ENCODE results near the gene INIP. TPM values are rescaled to one million over a fixed set of nuclear protein-coding genes. Genes with fewer than 3 reads are reported as not detected.

Gene INIP
- total and polyA plus RNA-seq, 2 of the 13 experiments (the other 11 are each of a cell fraction or from before 2014, with no cell fraction given): 13.6 to 28.6 TPM

DNA sequence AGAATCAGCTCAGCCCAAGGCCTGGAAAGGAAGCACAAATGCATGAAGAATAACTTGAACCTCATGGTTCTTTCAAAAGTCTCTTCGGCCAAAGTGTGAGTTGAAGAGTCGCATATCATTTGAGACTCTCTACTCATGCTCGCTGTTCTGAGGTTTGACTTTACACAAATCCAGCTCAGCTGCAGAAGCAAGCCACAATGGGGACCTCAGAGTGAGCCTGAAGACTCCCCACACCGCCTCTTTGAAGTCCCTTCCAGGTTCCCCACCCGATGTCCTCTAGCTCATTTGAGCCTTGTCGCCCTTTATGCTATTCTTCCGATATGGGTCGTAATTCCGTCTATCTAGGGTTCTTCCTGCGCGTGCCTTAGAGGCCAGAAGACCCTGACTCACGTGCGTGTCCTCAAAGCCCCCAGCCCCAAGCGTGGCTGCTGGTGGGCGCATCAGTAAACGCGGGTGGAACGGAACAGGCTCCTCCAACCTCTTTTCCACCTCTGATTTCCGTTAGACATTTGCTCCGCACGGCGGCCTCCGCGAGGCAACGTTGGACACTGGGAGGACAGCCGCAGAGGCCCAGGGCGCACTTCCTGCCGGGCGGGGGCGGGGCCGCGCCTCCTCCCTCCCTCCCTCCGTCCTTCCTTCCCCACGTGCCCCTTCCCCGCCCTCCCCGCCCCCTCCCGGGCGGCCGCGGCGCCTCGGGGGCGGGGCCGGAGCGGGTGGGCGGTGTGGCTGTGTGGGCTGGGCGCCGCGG is 32.3 kb upstream of the INIP start, which contains the start of gene SNX30 (continued):
- TF ChIP-seq, protein P1, sequence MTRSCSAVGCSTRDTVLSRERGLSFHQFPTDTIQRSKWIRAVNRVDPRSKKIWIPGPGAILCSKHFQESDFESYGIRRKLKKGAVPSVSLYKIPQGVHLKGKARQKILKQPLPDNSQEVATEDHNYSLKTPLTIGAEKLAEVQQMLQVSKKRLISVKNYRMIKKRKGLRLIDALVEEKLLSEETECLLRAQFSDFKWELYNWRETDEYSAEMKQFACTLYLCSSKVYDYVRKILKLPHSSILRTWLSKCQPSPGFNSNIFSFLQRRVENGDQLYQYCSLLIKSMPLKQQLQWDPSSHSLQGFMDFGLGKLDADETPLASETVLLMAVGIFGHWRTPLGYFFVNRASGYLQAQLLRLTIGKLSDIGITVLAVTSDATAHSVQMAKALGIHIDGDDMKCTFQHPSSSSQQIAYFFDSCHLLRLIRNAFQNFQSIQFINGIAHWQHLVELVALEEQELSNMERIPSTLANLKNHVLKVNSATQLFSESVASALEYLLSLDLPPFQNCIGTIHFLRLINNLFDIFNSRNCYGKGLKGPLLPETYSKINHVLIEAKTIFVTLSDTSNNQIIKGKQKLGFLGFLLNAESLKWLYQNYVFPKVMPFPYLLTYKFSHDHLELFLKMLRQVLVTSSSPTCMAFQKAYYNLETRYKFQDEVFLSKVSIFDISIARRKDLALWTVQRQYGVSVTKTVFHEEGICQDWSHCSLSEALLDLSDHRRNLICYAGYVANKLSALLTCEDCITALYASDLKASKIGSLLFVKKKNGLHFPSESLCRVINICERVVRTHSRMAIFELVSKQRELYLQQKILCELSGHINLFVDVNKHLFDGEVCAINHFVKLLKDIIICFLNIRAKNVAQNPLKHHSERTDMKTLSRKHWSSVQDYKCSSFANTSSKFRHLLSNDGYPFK (CRISPR knock-in tag; IDR thresholded peaks at IDR 0.05; ENCODE audit: borderline replicate concordance): no peak; the same call in 1 of the 2 replicates
- TF ChIP-seq XRCC5 (optimal IDR thresholded peaks at IDR 0.05; ENCODE audit: low read length) (peak; percentile 59), RBFOX2 (IDR thresholded peaks at IDR 0.05; ENCODE audit: low read depth, low read length) (peak; percentile 84), NFRKB (IDR thresholded peaks at IDR 0.05) (no peak), SMAD9 (CRISPR knock-in tag; IDR thresholded peaks at IDR 0.05) (no peak), KLF15 (CRISPR knock-in tag; IDR thresholded peaks at IDR 0.05; ENCODE audit: borderline replicate concordance) (no peak), ZNF331 (CRISPR knock-in tag; IDR thresholded peaks at IDR 0.05) (peak; percentile 89), SUZ12 (IDR thresholded peaks at IDR 0.05; ENCODE audit: low read depth, low read length) (no peak), ZNF143 (CRISPR knock-in tag; IDR thresholded peaks at IDR 0.05) (peak; percentile 51), WIZ (CRISPR knock-in tag; IDR thresholded peaks at IDR 0.05) (no peak), ZNF253 (CRISPR knock-in tag; IDR thresholded peaks at IDR 0.05; ENCODE audit: borderline replicate concordance) (no peak; the same call in 1 of the 2 replicates), ZFP82 (CRISPR knock-in tag; IDR thresholded peaks at IDR 0.05; ENCODE audit: borderline replicate concordance) (0 out of 2 replicates have a peak, but pooled peaks have one; percentile 55), ZEB1 (IDR thresholded peaks at IDR 0.05; ENCODE audit: insufficient replicate concordance, low read depth) (no peak), ZNF652 (CRISPR knock-in tag; IDR thresholded peaks at IDR 0.05; ENCODE audit: borderline replicate concordance, low read depth) (no peak), ZBTB20 (CRISPR knock-in tag; IDR thresholded peaks at IDR 0.05; ENCODE audit: borderline replicate concordance, low read depth) (no peak), ZNF816 (CRISPR knock-in tag; IDR thresholded peaks at IDR 0.05; ENCODE audit: borderline replicate concordance) (no peak; the same call in 1 of the 2 replicates), IRX3 (CRISPR knock-in tag; IDR thresholded peaks at IDR 0.05; ENCODE audit: borderline replicate concordance, low read depth) (no peak), SP2 (CRISPR knock-in tag; IDR thresholded peaks at IDR 0.05) (peak; percentile 30; the same call in 1 of the 2 replicates), CEBPG (CRISPR knock-in tag; IDR thresholded peaks at IDR 0.05) (0 out of 2 replicates have a peak, but pooled peaks have one; percentile 30), IRF2 (CRISPR knock-in tag; IDR thresholded peaks at IDR 0.05) (peak; percentile 55; the same call in 1 of the 2 replicates), DR1 (CRISPR knock-in tag; IDR thresholded peaks at IDR 0.05) (0 out of 2 replicates have a peak, but pooled peaks have one; percentile 25), ZNF766 (CRISPR knock-in tag; IDR thresholded peaks at IDR 0.05; ENCODE audit: borderline replicate concordance) (no peak; the same call in 1 of the 2 replicates), YEATS4 (CRISPR knock-in tag; IDR thresholded peaks at IDR 0.05; ENCODE audit: borderline replicate concordance) (peak; percentile 41), ERF (CRISPR knock-in tag; IDR thresholded peaks at IDR 0.05) (peak; percentile 40; the same call in 1 of the 2 replicates)
- TF ChIP-seq, protein P2, sequence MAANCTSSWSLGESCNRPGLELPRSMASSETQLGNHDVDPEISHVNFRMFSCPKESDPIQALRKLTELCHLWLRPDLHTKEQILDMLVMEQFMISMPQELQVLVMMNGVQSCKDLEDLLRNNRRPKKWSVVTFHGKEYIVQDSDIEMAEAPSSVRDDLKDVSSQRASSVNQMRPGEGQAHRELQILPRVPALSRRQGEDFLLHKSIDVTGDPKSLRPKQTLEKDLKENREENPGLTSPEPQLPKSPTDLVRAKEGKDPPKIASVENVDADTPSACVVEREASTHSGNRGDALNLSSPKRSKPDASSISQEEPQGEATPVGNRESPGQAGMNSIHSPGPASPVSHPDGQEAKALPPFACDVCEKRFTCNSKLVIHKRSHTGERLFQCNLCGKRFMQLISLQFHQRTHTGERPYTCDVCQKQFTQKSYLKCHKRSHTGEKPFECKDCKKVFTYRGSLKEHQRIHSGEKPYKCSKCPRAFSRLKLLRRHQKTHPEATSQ (CRISPR knock-in tag; IDR thresholded peaks at IDR 0.05; ENCODE audit: borderline replicate concordance): no peak; the same call in 1 of the 2 replicates
- TF ChIP-seq, protein P3, sequence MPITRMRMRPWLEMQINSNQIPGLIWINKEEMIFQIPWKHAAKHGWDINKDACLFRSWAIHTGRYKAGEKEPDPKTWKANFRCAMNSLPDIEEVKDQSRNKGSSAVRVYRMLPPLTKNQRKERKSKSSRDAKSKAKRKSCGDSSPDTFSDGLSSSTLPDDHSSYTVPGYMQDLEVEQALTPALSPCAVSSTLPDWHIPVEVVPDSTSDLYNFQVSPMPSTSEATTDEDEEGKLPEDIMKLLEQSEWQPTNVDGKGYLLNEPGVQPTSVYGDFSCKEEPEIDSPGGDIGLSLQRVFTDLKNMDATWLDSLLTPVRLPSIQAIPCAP (CRISPR knock-in tag; IDR thresholded peaks at IDR 0.05; ENCODE audit: low read depth): no peak
